HG02678 (cell line): ENCODE results near the gene MAGEA9B.
A peak's percentile ranks its signal among the peaks of the same experiment; 100 is the strongest.
"Not testable (repeated sequence)": the region's sequence is repeated elsewhere in the genome, so short reads cannot be mapped to it uniquely, and the experiment has no call there.

Experiments
- ATAC-seq: cut with Tn5 transposase; IDR thresholded peaks from one replicate; pipeline ENCODE4 v1.9.1; 2021; ENCODE audit warnings: mild to moderate bottlenecking, moderate library complexity; ENCODE audit not compliant: unreplicated experiment

The MAGEA9B gene

DNA sequence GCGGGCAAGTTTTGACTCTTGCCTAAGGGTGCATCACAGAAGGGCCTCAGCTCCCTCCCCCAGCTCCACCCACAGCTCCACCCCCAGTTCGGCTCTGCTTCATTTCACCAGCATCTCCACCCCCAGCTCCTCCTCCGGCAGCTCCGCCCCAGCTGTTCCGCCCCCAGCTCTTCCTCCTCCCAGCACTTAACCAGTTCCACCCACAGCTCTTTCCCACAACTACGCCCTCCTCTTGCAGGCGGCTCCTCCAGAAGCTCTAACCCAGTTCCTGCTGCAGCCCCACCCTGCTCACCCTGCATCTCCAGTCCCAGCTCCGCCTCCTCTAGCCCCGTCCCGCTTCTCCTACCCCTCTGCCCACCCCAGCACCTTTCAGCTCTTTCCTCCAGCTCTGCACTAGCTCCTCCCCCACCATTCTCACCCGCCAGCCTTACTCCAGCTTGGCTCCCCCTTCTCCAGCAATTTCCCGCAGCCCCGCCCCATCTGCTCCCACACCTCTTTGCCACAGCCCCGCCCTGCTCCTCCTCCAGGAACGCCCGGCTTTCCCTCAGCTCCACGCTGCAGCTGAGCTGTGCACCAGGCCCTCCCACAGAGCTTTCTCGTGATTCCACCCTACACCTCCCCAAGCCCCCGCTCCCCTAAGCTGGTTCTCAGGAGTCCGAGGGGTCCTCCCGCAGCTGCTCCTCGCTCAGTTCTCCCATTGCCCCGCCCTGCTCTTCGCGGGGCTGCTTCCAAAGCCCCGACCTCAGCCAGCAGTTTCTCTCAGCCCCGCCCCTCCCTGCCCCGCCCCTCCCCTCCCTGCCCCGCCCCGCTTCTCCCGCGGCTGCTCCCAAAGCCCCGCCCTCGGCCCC is 47.8 kb downstream of the MAGEA9B start:
- ATAC-seq: peak; percentile 42

GRCh38 chrX:149537474-149537873 is 49.8 kb downstream of the MAGEA9B start:
- ATAC-seq: not testable (repeated sequence)

- not testable (repeated sequence) for ATAC-seq
Measured at GRCh38 chrX:149534926-149535602, 52.2 kb downstream of the MAGEA9B start.

DNA sequence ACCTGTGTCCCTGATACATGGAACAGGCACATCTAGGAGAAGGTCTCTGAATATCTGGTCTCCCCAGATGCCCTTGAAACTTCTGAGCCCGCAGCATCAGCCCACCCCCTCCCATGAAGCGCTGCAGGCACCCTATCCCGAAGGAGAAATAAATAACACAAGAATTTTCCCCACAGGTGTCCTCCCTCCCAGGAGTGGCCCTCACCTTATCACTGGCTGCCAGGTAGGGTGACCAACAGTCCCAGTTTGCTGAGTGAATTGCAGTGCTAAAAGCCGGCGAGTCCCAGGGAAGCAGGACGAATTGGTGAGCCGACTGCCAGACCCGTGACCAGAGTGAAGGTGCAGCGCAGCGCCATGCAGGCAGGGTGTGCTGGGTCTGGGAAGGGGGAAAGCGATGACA is 53.3 kb downstream of the MAGEA9B start:
- not testable (repeated sequence) for ATAC-seq

- ATAC-seq: not testable (repeated sequence)
Measured at GRCh38 chrX:149532868-149533267, 54.4 kb downstream of the MAGEA9B start.
